K562 (cell line): ENCODE results near the gene CMAS. TPM values are rescaled to one million over a fixed set of nuclear protein-coding genes. Genes with fewer than 3 reads are reported as not detected.

Experiments
- ATAC-seq: fragments of 200-7000 bp; cut with Tn5 transposase; 3 replicates; pipeline ENCODE4 v1.9.1; 2020; ENCODE audit warnings: moderate library complexity
- BruUV-seq: library from RNA; stranded (reverse); fragments of 400-500 nt; replicated peaks from 2 replicates; lab custom pipeline; 2021; lab: Mats Ljungman, UMichigan
- CTCF ChIA-PET: fragments of 300-600 bp; formaldehyde crosslinking; extraction: SDS; loops from one replicate; lab custom pipeline; 2021; ENCODE audit warnings: low intra/inter-chr PET ratio; lab: Yijun Ruan, JAX
- POLR2A ChIA-PET: fragments of 300-600, 350-650 bp; sonication (Branson Sonifier 250); formaldehyde crosslinking; extraction: SDS; loops from one replicate; lab custom pipeline; 2021; ENCODE audit warnings: antibody characterized with exemption, inconsistent platforms; lab: Yijun Ruan, JAX
- DNase-seq, 4 experiments: peaks; one replicate each; pipeline versions ENCODE4 v3.0.0 to v3.0.0-alpha.2; 2011 to 2018; ENCODE audit warnings: low spot score in 3 of 4, mixed read lengths in 3 of 4; ENCODE audit errors: extremely low read depth in 1 of 4
- FAIRE-seq: peaks from 2 replicates; lab custom pipeline; 2011; peaks lifted over from hg19 to GRCh38; lab: Jason Lieb, UNC
- H2AFZ ChIP-seq: 2 replicates; pipeline ENCODE4 v1.6.0; 2011; ENCODE audit warnings: low read depth, low read length, control low read depth, inconsistent platforms
- H3K27ac ChIP-seq: fragments of 200-600 bp; 3 replicates; pipeline ENCODE4 v1.8.0; 2011; ENCODE audit warnings: low read depth, mild to moderate bottlenecking, control low read depth, inconsistent platforms, low read length, moderate library complexity, mixed read lengths; ENCODE audit errors: extremely low read depth
- H3K27me3 ChIP-seq, 2 experiments: fragments of 300-600 bp in 1 of 2; 2 replicates in 1 of 2; 3 replicates in 1 of 2; pipeline versions ENCODE4 v1.6.0 to v1.8.0; 2011; ENCODE audit warnings: inconsistent platforms in 2 of 2, low read length in 2 of 2, mild to moderate bottlenecking in 1 of 2, mixed read lengths in 1 of 2, moderate library complexity in 1 of 2; ENCODE audit not compliant: control insufficient read depth in 2 of 2, insufficient read depth in 2 of 2
- H3K36me3 ChIP-seq: fragments of 300-600 bp; 3 replicates; pipeline ENCODE4 v1.8.0; 2011; ENCODE audit warnings: mild to moderate bottlenecking, low read length, inconsistent platforms; ENCODE audit not compliant: control insufficient read depth, insufficient read depth
- H3K4me1 ChIP-seq, 2 experiments: fragments of 200-600 bp in 1 of 2; replicated peaks in 1 of 2; 2 replicates in 1 of 2; 3 replicates in 1 of 2; pipeline versions ENCODE4 v1.5.1 to v1.8.0; 2011; ENCODE audit warnings: inconsistent platforms in 2 of 2, low read length in 2 of 2, mild to moderate bottlenecking in 1 of 2, mixed read lengths in 1 of 2, moderate library complexity in 1 of 2; ENCODE audit not compliant: control insufficient read depth in 2 of 2, insufficient read depth in 2 of 2
- H3K4me2 ChIP-seq: 2 replicates; pipeline ENCODE4 v1.6.1; 2011; ENCODE audit warnings: low read length, control low read depth, inconsistent platforms, mixed read lengths; ENCODE audit not compliant: insufficient read depth
- H3K4me3 ChIP-seq: fragments of 200-600 bp; sonication (generic), shearing (Covaris generic); 2 replicates; pipeline ENCODE4 v1.5.1; 2016; ENCODE audit warnings: control low read depth, inconsistent platforms
- H3K79me2 ChIP-seq: fragments of 200-600 bp; 3 replicates; pipeline ENCODE4 v1.8.0; 2011; ENCODE audit warnings: low read length, inconsistent platforms; ENCODE audit not compliant: control insufficient read depth, insufficient read depth
- H3K9ac ChIP-seq, 2 experiments: 2 replicates each; pipeline versions ENCODE4 v1.6.0 to v1.6.1; 2011; ENCODE audit warnings: low read depth in 2 of 2, low read length in 2 of 2, control low read depth in 1 of 2, inconsistent platforms in 1 of 2, mild to moderate bottlenecking in 1 of 2, mixed read lengths in 1 of 2; ENCODE audit not compliant: insufficient read depth in 1 of 2
- H3K9me1 ChIP-seq: one replicate; pipeline ENCODE4 v1.6.0; 2011; ENCODE audit warnings: inconsistent platforms, mild to moderate bottlenecking, low read length, moderate library complexity; ENCODE audit not compliant: control insufficient read depth, insufficient read depth
- H3K9me3 ChIP-seq: replicated peaks from 2 replicates; pipeline ENCODE4 v1.5.1; 2011; ENCODE audit warnings: low read depth, low read length, inconsistent platforms; ENCODE audit not compliant: control insufficient read depth, insufficient read depth
- H4K20me1 ChIP-seq: replicated peaks from 2 replicates; pipeline ENCODE4 v1.6.1; 2011; ENCODE audit warnings: low read length, inconsistent platforms, mixed read lengths; ENCODE audit not compliant: control insufficient read depth, insufficient read depth
- CHCHD3 ChIP-seq: fragments of 250-450 bp; sonication (Bioruptor Pico); IDR thresholded peaks from 2 replicates; pipeline ENCODE4 v2.1.2; 2022; ENCODE audit warnings: mild to moderate bottlenecking
- TCFL5 ChIP-seq: fragments of 250-450 bp; sonication (Bioruptor Pico); conservative IDR thresholded peaks from 2 replicates; pipeline ENCODE4 v1.6.1; 2021; ENCODE audit warnings: mild to moderate bottlenecking, moderate library complexity, matching md5 sums
- ZNF316 ChIP-seq: fragments of 450-650 bp; IDR thresholded peaks from 2 replicates; pipeline ENCODE4 v1.6.1; 2016
- WGBS: fragments of 100-300 bp; shearing (Covaris generic); methylation state at CpG from one replicate; pipeline ENCODE4 v1.1.6; 2016; ENCODE audit warnings: low coverage, mixed read lengths; ENCODE audit not compliant: insufficient coverage; ENCODE audit errors: missing lambda C conversion rate; 5-methylcytosine and 5-hydroxymethylcytosine counted together
- in situ Hi-C: fragments of 300-500 bp; cut with MboI; formaldehyde crosslinking; loops from 4 replicates; pipeline ENCODE4 v1.15.0; 2018; ENCODE audit warnings: inconsistent platforms, mixed read lengths
- intact Hi-C: fragments of 100-400 bp; cut with micrococcal nuclease; formaldehyde crosslinking; loops from 2 replicates; pipeline ENCODE4 v1.14.2; 2022
- polyA plus RNA-seq, 8 experiments: library from polyadenylated mRNA; depleted of rRNA in 4 of 8; stranded (reverse) in 5 of 8; unstranded in 3 of 8; fragments of >200 nt; fragmentation: Nextera tagmentation in 2 of 8; fragmentation: Illumina TruSeq in 1 of 8; extraction: Ambion mirVana in 2 of 8; extraction: Trizol in 1 of 8; gene quantifications; 2 replicates each; pipeline versions ENCODE4 v1.2.1 to v1.2.3, GENCODE V29; 2011 to 2014; ENCODE audit warnings: inconsistent platforms in 1 of 8, missing spikeins in 1 of 8
- total RNA-seq, 7 experiments: library from RNA; depleted of rRNA in 6 of 7; stranded (reverse); fragments of >200 nt in 6 of 7; fragmentation: Illumina TruSeq in 2 of 7; extraction: Trizol in 2 of 7; gene quantifications; 2 replicates each; pipeline versions ENCODE4 v1.2.1 to v1.2.3, GENCODE V29; 2011 to 2021; ENCODE audit warnings: low replicate concordance in 1 of 7
- TF ChIP-seq, protein P1 (sequence below): fragments of 250-450 bp; sonication (Bioruptor Pico); IDR thresholded peaks from 2 replicates; pipeline ENCODE4 v1.6.1; 2021; ENCODE audit warnings: mild to moderate bottlenecking

CMAS gene
- total and polyA plus RNA-seq, 9 of the 15 experiments (the other 6 are each of a cell fraction or from before 2014, with no cell fraction given), result 29.7 to 108 (median 65.3) TPM

DNA sequence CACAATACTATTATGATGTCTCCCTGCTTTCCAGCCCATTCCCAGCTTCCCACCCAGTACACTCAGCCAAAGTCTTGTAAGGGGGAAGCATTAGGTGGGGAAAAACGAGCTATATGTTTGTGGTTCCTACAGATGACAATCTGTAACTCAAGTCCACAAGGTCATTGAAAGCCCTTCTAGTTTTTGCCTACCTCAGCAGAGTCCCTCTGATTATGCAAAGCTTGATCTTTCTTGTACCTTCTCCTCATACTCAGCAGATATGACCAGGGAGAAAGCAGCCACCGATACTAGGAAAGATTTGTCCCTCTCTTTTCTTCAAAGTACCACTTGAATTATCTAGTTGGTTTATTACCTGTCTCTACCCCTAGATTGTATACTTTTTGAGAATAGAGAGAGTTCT lies 10.6 kb downstream of the CMAS start:
- in situ Hi-C loops (no loop called here), intact Hi-C loops (no loop called here)
- 68% methylated on average over 2 of the region's 2 CpGs for WGBS
- no peak overlapping the region for H3K9ac ChIP-seq
- BruUV-seq, result no TSS peak
- no peaks in the 10 kb centered on the region for H4K20me1 ChIP-seq
- H2AFZ ChIP-seq, result no peak overlapping the region
- no peak overlapping the region for H3K4me3 ChIP-seq
- DNase-seq (no peak), ATAC-seq (no peak), FAIRE-seq (no peak)
- H3K36me3 ChIP-seq, result peaks cover 81% of the 10 kb centered on the region
- TF ChIP-seq ZNF316 (peak; percentile 33; the same call in 1 of the 2 replicates), TCFL5 (no peak)
- H3K4me2 ChIP-seq, result no peak overlapping the region
- H3K9me1 ChIP-seq, result no peaks in the 10 kb centered on the region
- ChIA-PET CTCF (no interaction called here), POLR2A (interaction anchor here (0.8 kb wide), 1 partner anchor 8 kb away, joined by 3 read pairs; no protein-coding TSS in a partner anchor)
- no peaks in the 10 kb centered on the region; the same call in 1 of the 2 replicates for H3K9me3 ChIP-seq
- H3K27ac ChIP-seq, result no peak overlapping the region
- peaks cover 44% of the 10 kb centered on the region for H3K79me2 ChIP-seq
- no peaks in the 10 kb centered on the region for H3K27me3 ChIP-seq
- peaks cover 0 to 4% of the 10 kb centered on the region in 2 experiments; a peak in 3 of 5 replicates for H3K4me1 ChIP-seq

DNA sequence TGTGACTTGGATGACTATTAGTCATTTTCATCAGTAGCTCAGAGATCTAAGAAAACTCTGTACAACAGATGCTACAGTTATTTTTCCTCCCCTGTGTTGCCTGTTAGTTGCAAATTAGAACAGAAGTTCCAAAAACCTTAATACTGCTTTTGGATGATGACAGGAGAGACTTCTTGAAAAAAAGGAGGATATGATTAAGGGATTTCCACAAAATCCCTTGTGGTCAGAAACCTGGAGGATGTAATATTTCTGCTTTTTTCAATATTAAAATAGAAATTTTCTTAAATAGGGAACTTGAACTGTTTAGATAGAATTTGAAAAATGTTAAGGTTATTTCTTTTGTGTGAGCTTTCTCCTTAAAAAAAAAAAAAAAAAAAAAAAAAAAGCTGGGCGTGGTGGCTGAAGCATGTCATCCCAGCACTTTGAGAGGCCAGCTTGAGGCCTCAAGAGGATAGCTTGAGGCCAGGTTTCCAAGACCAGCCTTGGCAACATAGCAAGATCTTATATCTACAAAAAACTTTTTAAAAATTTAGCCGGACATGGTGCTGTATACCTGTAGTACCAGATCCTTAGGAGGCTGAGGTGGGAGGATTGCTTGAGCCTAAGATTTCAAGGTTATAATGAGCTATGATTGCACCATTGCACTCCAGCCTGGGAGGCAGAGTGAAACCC lies 14.1 kb downstream of the CMAS start:
- no peak overlapping the region for H3K4me3 ChIP-seq
- H3K27me3 ChIP-seq, result no peaks in the 10 kb centered on the region
- WGBS, result 100% methylated on average over 2 of the region's 2 CpGs
- H3K9me1 ChIP-seq, result no peaks in the 10 kb centered on the region
- no peak overlapping the region for H2AFZ ChIP-seq
- no peaks in the 10 kb centered on the region; a peak in 1 of 5 replicates for H3K4me1 ChIP-seq
- peaks cover 86% of the 10 kb centered on the region for H3K36me3 ChIP-seq
- no peak overlapping the region for H3K4me2 ChIP-seq
- intact Hi-C loops, result no loop called here
- no peak overlapping the region for H3K27ac ChIP-seq
- no TSS peak for BruUV-seq
- FAIRE-seq (no peak), DNase-seq (no peak), ATAC-seq (no peak)
- ChIA-PET CTCF (no interaction called here), POLR2A (interaction anchor here (1.2 to 1.3 kb wide), 3 partner anchors 9 to 13 kb away, joined by 3 to 5 read pairs (median 4); no protein-coding TSS in a partner anchor)
- no peak overlapping the region for H3K9ac ChIP-seq
- TF ChIP-seq CHCHD3 (CRISPR knock-in tag), result no peak
- TF ChIP-seq, protein P1, sequence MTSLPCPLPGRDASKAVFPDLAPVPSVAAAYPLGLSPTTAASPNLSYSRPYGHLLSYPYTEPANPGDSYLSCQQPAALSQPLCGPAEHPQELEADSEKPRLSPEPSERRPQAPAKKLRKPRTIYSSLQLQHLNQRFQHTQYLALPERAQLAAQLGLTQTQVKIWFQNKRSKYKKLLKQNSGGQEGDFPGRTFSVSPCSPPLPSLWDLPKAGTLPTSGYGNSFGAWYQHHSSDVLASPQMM (CRISPR knock-in tag), result no peak
- no peaks in the 10 kb centered on the region for H4K20me1 ChIP-seq
- in situ Hi-C loops, result no loop called here
- no peaks in the 10 kb centered on the region; the same call in 1 of the 2 replicates for H3K9me3 ChIP-seq
- peaks cover 11% of the 10 kb centered on the region; the same call in 2 of the 3 replicates for H3K79me2 ChIP-seq
